ENCODE results near the gene TTC39B.

The TTC39B gene

GRCh38 chr9:15176836-15177235 lies 130.2 kb downstream of the TTC39B start:
- no peak for DNase-seq (ENCODE audit: low read depth)

- DNase-seq (ENCODE audit: low read depth) = no peak
Observed at GRCh38 chr9:15163931-15164330, 143.1 kb downstream of the TTC39B start.

- DNase-seq (ENCODE audit: low read depth) = no peak
Observed at GRCh38 chr9:15161753-15162152, 145.3 kb downstream of the TTC39B start.

GRCh38 chr9:15160673-15161072 lies 146.3 kb downstream of the TTC39B start:
- no peak for DNase-seq (ENCODE audit: low read depth)

GRCh38 chr9:15158064-15158463 lies 149.0 kb downstream of the TTC39B start:
- DNase-seq (ENCODE audit: low read depth) = no peak

GRCh38 chr9:15157381-15157780 lies 149.6 kb downstream of the TTC39B start:
- DNase-seq (ENCODE audit: low read depth) = no peak

- DNase-seq (ENCODE audit: low read depth) = no peak
Observed at GRCh38 chr9:15156241-15156640, 150.8 kb downstream of the TTC39B start.

GRCh38 chr9:15155826-15156225 lies 151.2 kb downstream of the TTC39B start:
- no peak for DNase-seq (ENCODE audit: low read depth)

- no peak for DNase-seq (ENCODE audit: low read depth)
Observed at GRCh38 chr9:15155323-15155722, 151.7 kb downstream of the TTC39B start.

- no peak for DNase-seq (ENCODE audit: low read depth)
Observed at GRCh38 chr9:15154677-15155076, 152.3 kb downstream of the TTC39B start.

GRCh38 chr9:15153961-15154360 lies 153.1 kb downstream of the TTC39B start:
- no peak for DNase-seq (ENCODE audit: low read depth)

- DNase-seq (ENCODE audit: low read depth) = no peak
Observed at GRCh38 chr9:15150939-15151338, 156.1 kb downstream of the TTC39B start.

- no peak for DNase-seq (ENCODE audit: low read depth)
Observed at GRCh38 chr9:15149450-15149849, 157.6 kb downstream of the TTC39B start.

- no peak for DNase-seq (ENCODE audit: low read depth)
Observed at GRCh38 chr9:15146268-15146700, 160.7 kb downstream of the TTC39B start.

GRCh38 chr9:15144622-15145061 lies 162.4 kb downstream of the TTC39B start:
- DNase-seq (ENCODE audit: low read depth) = no peak

- DNase-seq (ENCODE audit: low read depth) = no peak
Observed at GRCh38 chr9:15142878-15143534, 164.0 kb downstream of the TTC39B start.

GRCh38 chr9:15140051-15140450 lies 167.0 kb downstream of the TTC39B start:
- DNase-seq (ENCODE audit: low read depth) = no peak

GRCh38 chr9:15139469-15139868 lies 167.5 kb downstream of the TTC39B start:
- DNase-seq (ENCODE audit: low read depth) = no peak

- no peak for DNase-seq (ENCODE audit: low read depth)
Observed at GRCh38 chr9:15138357-15138686, 168.7 kb downstream of the TTC39B start.

GRCh38 chr9:15137658-15138356 lies 169.2 kb downstream of the TTC39B start:
- DNase-seq (ENCODE audit: low read depth) = no peak

GRCh38 chr9:15137089-15137488 lies 169.9 kb downstream of the TTC39B start:
- no peak for DNase-seq (ENCODE audit: low read depth)

- DNase-seq (ENCODE audit: low read depth) = no peak
Observed at GRCh38 chr9:15136646-15137045, 170.4 kb downstream of the TTC39B start.

GRCh38 chr9:15135164-15135792 lies 171.7 kb downstream of the TTC39B start:
- peak; percentile 10 for DNase-seq (ENCODE audit: low read depth)

Data from stimulated activated CD4-positive, alpha-beta T cell treated with anti-CD3 and anti-CD28 coated beads, Interleukin-2, amount 100 ng/mL, for 4 hours (primary cell).